GM10266 (cell line): ENCODE measurements around the gene DNMT1.

Experiments used
- DNase-seq: peaks from one replicate; pipeline ENCODE4 v3.0.0; 2012; ENCODE audit errors: extremely low spot score
- CTCF ChIP-seq: IDR thresholded peaks from 2 replicates; pipeline ENCODE4 v1.5.1; 2012; ENCODE audit warnings: mild to moderate bottlenecking, low read depth; ENCODE audit not compliant: control insufficient read depth, insufficient read depth; ENCODE audit errors: missing control alignments

Gene DNMT1

DNA sequence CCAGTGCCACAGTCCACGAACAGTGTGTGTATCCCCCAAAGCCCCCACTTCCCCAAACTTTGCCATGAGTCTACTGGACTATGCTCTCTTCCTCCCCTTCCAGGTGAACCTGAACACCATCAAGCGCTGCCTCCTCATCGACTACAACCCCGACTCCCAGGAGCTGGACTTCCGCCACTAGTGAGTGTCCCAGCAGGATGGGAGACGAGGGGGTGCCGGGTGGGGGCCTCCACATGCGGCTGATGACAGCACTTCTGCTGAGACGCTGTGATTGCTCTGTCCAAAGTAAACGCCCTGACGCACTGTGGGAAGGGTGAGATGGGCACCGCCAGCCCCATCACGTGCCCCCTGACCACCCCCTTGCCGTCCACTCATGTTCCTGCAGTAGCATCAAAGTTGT is 85.2 kb downstream of the DNMT1 start:
- TF ChIP-seq CTCF: no peak

GRCh38 chr19:10107817-10108367 is 86.9 kb downstream of the DNMT1 start:
- no peak for TF ChIP-seq CTCF
- no peak for DNase-seq

More for the DNA sequence above, 85.2 kb downstream of the DNMT1 start:
- DNase-seq: no peak

- DNase-seq: no peak
- no peak for TF ChIP-seq CTCF
Measured at GRCh38 chr19:10107254-10107653, 87.5 kb downstream of the DNMT1 start.

GRCh38 chr19:10106100-10106936 is 88.4 kb downstream of the DNMT1 start, which contains the start of gene PPAN:
PPAN (plus strand) TSS chr19:10106362; CDS start chr19:10106395, 33 bp downstream.
- no peak for TF ChIP-seq CTCF
- DNase-seq: peak; percentile 98

- DNase-seq: peak; percentile 81
- TF ChIP-seq CTCF: no peak
Measured at GRCh38 chr19:10105509-10106099, 89.1 kb downstream of the DNMT1 start.

GRCh38 chr19:10104665-10105508 is 89.9 kb downstream of the DNMT1 start:
- peak; percentile 82 for DNase-seq
- TF ChIP-seq CTCF: no peak
